ENCODE measurements around the gene PLEKHM3.

Gene PLEKHM3

DNA sequence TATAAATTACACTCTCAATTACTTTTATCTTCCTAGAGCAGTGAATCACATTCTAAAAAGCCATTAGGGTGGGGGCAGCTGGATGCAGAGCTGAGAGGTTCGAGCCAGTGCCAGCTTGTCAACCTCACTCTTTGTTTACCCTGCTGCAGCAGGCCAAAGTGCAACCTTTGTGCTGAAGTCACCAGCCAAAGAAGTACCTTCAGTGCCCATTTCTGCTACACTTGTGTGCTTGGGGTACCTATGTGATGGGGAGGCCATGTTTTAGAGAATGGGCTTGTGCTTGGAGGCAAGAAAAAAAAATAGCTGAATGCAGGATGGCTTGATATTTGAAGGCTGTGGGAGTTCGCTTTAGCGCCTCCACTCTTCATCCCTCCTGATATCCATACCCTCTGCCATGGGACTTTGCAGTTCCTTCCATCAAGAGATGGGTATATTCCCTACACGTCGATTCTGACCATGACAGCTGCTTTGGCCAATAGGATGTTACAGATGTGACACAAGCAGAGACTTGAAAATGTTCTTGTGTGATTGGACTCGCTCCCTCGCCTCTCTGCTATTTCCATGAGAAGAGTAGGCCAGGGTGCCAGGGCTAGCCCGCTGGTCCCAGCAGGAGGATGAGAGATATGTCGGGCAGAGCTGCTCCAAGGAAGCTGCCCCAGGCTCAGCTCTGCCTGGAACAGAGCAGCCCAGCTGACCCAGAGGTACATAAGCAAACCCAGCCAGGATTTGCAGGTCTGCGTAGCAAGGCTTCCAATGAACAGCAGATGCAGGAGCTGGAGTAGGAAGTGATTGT is 242.9 kb downstream of the PLEKHM3 start:
- DNase-seq: no peak

DNA sequence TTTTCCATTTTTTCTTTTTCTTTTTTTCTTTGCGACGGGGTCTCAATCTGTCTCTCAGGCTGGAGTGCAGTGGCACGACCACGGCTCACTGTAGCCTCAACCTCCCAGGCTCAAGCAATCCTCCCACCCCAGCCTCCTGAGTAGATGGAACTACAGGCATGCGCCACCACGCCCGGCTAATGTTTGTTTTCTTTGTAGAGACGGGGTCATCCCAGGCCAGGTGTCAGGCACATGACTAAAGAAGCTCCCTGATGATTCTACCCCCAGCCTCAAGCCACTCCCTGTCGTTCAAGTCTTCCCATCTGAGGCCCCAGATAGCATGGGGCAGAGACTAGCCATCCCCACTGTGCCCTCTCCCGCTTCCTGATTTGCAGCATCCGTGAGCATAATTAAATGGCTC is 245.8 kb downstream of the PLEKHM3 start:
- DNase-seq: no peak

DNA sequence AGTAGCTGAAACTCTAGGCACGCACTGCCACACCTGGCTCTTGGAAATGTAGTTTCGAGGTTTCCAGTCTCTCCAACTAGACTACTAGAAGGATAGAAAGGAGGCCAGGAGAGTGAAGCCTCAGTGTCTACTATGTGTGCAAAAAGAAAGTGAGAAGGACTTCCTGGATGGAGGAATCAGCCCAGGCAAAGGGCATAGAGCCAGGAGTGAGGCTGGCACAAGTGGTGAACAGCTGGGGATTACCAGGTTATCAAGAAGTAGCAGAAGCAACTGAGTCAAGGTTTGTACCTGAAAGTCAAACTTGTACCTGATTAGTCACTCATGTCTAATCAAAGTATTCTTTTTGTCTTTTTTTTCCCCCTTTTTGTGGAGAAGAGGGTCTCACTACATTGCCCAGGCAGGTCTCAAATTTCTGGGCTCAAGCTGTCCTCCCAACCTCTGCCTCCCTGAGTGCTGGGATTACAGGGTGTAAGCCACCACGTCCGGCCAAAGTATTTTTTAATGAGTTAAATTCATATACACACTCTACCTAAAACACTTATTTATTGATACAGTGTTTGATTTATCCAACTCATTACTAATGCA is 246.9 kb downstream of the PLEKHM3 start:
- no peak for DNase-seq

DNA sequence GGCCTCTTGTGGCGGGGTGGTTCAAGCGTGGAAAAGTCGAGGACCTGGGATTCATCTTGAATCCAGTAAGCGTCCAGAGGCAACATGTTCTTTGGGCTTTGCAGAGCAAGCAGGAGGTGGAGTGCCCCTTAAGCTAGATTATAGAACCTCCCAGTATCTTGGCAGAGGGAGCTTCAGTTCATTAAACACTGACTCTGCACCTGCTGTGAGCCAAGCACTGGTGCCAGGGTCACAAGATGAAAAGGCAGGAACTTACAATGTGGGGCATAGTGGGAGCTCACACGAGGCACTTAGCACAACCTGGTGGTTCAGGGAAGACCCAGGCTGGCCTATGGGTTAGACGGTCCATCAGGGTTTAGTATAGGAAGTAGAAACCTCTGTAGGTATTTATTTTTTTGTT is 248.2 kb downstream of the PLEKHM3 start:
- DNase-seq: no peak

DNA sequence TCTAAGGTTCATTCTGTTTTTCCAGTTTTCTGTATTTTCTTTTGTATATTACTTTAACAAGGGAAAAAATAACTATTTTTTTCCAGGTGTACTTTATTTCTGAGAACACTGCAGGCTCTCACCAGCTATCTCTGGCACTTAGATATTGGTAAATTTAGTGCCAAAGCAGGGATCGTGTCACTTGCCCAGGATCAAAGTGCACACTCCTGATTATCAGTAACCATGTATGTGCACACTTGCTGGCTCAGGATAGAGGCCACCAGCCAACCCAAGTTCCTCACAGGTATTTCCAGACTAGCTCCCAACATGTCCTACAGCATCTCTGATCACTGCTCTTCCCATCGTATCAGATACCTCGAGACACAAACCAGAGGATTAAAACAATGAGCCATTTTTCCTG is 249.9 kb downstream of the PLEKHM3 start:
- no peak for DNase-seq

DNA sequence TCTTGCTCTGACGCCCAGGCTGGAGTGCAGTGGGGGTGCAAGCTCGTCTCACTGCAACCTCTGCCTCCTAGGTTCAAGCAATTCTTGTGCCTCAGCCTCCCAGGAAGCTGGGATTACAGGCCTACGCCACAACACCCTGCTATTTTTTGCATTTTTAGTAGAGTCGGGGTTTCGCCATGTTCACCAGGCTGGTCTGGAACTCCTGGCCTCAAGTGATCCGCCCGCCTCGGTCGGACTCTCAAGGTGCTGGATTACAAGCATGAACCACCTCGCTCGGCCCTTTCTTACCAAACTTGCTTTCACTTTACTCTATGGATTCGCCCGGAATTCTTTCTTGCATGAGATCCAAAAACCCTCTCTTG is 252.5 kb downstream of the PLEKHM3 start:
- no peak for DNase-seq

DNA sequence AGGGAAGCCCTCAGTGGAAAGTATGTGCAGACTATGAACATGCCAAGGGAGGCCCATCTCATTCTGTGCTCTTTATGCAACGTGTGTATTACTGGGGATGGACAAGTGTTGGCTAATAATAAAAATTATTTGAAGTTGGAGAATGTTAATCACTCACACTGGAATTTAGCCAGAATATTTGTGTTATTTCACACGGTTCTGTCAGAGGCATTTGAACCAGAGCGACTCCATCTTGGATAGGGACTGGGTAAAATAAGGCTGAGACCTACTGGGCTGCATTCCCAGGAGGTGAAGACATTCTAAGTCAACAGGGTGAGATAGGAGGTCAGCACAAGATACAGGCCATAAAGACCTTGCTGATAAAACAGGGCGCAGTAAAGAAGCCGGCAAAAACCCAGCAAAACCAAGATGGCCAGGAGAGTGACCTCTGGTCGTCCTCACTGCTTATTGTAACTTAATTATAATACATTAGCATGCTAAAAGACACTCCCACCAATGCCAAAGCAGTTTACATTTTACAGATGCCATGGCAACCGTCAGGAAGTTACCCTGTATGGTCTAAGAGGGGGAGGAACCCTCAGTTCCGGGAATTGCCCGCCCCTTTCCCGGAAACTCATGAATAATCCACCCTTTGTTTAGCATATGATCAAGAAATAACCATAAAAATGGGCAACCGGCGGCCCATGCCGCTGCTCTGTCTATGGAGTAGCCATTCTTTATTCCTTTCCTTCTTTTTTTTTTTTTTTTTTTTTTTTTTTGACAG is 253.1 kb downstream of the PLEKHM3 start:
- peak; percentile 29 to 37 for DNase-seq

DNA sequence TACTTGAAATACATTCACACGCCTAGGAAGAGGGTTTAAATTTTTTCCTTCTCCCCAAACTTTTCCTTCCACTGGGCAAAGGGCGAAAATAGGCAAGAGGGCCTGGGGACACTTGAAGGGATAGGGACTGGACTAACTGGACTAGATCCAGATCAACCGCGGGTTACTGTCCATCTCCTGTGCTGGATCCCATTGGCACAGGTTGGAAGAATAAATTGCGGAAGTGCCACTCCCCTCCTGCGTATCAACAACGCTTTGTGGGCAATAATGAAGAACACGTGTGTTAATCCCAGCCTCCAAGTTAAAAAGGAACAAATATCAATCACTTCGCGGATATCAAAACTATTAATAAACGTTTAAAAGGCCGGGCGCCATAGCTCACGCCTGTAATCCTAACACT is 253.9 kb downstream of the PLEKHM3 start:
- DNase-seq: no peak
